ENCODE data around the gene COQ5. TPM values are rescaled to one million over a fixed set of nuclear protein-coding genes. Genes with fewer than 3 reads are reported as not detected.

The COQ5 gene
- total RNA-seq, 2 donors from 2014 or later = 18.1 to 26.7 TPM

DNA sequence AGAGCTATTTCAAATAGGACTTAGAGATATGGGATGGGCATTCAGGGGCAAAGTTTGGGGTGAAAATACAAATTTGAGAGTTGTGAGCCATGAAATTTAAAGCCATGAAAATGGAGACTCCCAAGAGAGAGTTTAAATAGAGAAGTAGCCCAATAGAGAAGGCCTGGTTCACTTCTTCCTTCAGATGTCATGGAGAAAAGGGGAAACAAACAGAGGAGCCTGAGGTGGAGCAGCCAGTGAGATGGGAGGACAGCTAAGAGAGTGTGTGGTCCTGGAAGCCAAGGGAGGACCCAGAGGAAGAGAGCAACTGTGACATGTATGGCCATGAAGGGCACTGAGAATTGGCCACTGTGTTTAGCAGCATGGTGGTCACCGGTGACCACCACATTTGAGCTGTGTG lies 45.3 kb downstream of the COQ5 start:
- H3K4me3 ChIP-seq = no peak overlapping the region
- H3K4me1 ChIP-seq (replicated peaks) = no peaks in the 10 kb centered on the region
- H3K36me3 ChIP-seq = no peaks in the 10 kb centered on the region
- no peak overlapping the region for H3K27ac ChIP-seq
- H3K27me3 ChIP-seq (replicated peaks; ENCODE audit: insufficient read depth) = no peaks in the 10 kb centered on the region
- TF ChIP-seq POLR2A (IDR thresholded peaks at IDR 0.05) (no peak), CTCF (IDR thresholded peaks at IDR 0.05) (no peak)
- H3K9me3 ChIP-seq = no peaks in the 10 kb centered on the region
- DNase-seq (ENCODE audit: low spot score) = no peak
- intact Hi-C loops (cut with DNase I) = no loop called here
- 95% methylated on average over 1 of the region's 1 CpG for WGBS

DNA sequence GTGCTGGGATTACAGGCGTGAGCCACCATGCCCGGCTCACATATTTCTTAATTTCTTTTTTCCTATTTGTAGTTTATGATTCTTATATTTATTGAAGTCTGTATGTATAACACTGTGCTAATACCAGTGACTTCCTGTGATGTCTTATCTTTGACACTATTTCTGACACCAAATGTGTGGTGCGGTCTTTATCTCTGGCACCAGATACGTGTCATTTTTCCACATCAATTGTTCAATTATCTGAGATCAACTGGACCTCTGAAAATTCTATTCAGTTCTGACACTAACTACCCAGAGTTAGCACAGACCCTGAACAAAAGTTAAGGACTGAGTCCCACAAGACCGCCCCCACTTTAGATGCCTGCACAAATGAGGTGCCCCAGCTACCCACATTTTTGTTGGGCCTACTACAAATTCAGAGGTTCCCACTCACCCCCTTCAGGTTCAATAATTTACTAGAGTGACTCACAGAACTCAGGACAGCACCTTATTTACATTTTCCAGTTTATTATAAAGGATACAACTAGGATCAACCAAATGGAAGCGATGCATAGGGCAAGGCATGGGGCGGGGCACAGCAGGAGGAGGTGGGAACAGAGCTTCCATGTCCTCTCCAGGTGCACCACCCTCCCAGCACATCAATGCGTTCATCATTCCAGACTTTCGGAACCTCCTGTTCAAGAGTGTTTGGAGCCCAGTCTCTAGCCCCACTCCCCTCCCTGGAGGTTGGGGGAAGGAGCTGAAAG lies 47.8 kb downstream of the COQ5 start:
- DNase-seq (ENCODE audit: low spot score) = no peak
- intact Hi-C loops (cut with DNase I) = no loop called here
- H3K27ac ChIP-seq = no peak overlapping the region
- H3K4me1 ChIP-seq (replicated peaks) = no peaks in the 10 kb centered on the region
- no peak overlapping the region for H3K4me3 ChIP-seq
- H3K9me3 ChIP-seq = no peaks in the 10 kb centered on the region
- no peaks in the 10 kb centered on the region for H3K36me3 ChIP-seq
- no peaks in the 10 kb centered on the region for H3K27me3 ChIP-seq (replicated peaks; ENCODE audit: insufficient read depth)
- 92% methylated on average over 9 of the region's 9 CpGs for WGBS
- TF ChIP-seq POLR2A (IDR thresholded peaks at IDR 0.05) = no peak
- no peak for TF ChIP-seq POLR2AphosphoS5 (IDR thresholded peaks at IDR 0.05)
- TF ChIP-seq CTCF (IDR thresholded peaks at IDR 0.05) = no peak

GRCh38 chr12:120480211-120480610 lies 48.7 kb downstream of the COQ5 start:
- no peaks in the 10 kb centered on the region for H3K9me3 ChIP-seq
- no peaks in the 10 kb centered on the region for H3K27me3 ChIP-seq (replicated peaks; ENCODE audit: insufficient read depth)
- H3K4me1 ChIP-seq (replicated peaks) = no peaks in the 10 kb centered on the region
- no peak for DNase-seq (ENCODE audit: low spot score)
- WGBS = 65% methylated on average over 1 of the region's 1 CpG
- intact Hi-C loops (cut with DNase I) = no loop called here
- H3K27ac ChIP-seq = no peak overlapping the region
- no peak overlapping the region for H3K4me3 ChIP-seq
- no peak for TF ChIP-seq POLR2AphosphoS5 (IDR thresholded peaks at IDR 0.05)
- no peak for TF ChIP-seq POLR2A (IDR thresholded peaks at IDR 0.05)
- no peak for TF ChIP-seq CTCF (IDR thresholded peaks at IDR 0.05)
- H3K36me3 ChIP-seq = no peaks in the 10 kb centered on the region

DNA sequence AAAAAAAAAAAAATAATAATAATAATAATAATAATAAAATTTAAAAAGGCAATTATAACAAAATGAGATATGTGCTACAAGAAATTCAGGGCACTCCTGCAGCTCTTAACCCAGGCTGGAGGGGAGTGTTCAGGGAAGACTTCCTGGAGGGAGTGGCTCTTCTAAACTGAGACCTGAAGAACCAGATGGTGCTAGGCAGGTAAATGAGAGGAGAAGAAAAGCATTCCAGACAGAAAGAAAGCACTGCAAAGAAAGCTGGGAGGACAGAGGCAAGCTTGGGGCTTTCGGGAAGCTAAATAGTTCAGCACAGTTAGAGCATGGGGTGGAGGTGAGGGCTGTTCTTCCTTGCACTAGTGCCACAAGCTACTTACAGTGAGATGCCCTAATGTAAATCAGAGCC lies 49.5 kb downstream of the COQ5 start:
- intact Hi-C loops (cut with DNase I) = no loop called here
- no peak for TF ChIP-seq CTCF (IDR thresholded peaks at IDR 0.05)
- TF ChIP-seq POLR2A (IDR thresholded peaks at IDR 0.05) = no peak
- TF ChIP-seq POLR2AphosphoS5 (IDR thresholded peaks at IDR 0.05) = no peak
- Histone ChIP-seq H3K4me3 (no peak overlapping the region), H3K27ac (no peak overlapping the region), H3K36me3 (no peaks in the 10 kb centered on the region), H3K27me3 (replicated peaks; ENCODE audit: insufficient read depth) (no peaks in the 10 kb centered on the region), H3K9me3 (no peaks in the 10 kb centered on the region), H3K4me1 (replicated peaks) (no peaks in the 10 kb centered on the region)
- WGBS = 83% methylated on average over 1 of the region's 1 CpG
- no peak for DNase-seq (ENCODE audit: low spot score)

DNA sequence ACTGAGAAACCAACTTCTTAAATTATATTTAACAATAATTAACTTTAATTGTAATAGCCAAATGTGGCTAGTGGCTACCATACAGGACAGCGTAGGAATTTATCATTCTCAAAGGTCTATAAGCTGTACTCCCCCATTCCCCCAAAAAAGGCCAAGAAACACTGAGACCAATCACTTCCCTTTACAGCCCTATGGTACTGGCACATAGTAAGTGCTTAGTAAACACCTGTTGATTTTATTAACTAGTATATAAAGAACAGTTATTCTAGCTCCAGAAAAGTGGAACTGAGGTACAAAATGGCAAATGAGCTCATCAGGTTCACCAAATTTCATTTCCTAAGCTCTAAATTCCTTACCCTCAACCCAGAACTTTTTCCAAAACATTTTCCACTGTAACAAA lies 53.3 kb downstream of the COQ5 start:
- no peak for DNase-seq (ENCODE audit: low spot score)
- TF ChIP-seq POLR2A (IDR thresholded peaks at IDR 0.05) = no peak
- Histone ChIP-seq H3K27me3 (replicated peaks; ENCODE audit: insufficient read depth) (no peaks in the 10 kb centered on the region), H3K4me1 (replicated peaks) (peaks cover 5% of the 10 kb centered on the region), H3K36me3 (no peaks in the 10 kb centered on the region), H3K27ac (no peak overlapping the region), H3K4me3 (no peak overlapping the region), H3K9me3 (no peaks in the 10 kb centered on the region)
- intact Hi-C loops (cut with DNase I) = no loop called here
- WGBS = 100% methylated on average over 1 of the region's 1 CpG

All from prostate gland (tissue), 2 donors.